ENCODE results near the gene RAB6A. TPM values are rescaled to one million over a fixed set of nuclear protein-coding genes. Genes with fewer than 3 reads are reported as not detected.

RAB6A gene
- total and polyA plus RNA-seq, 2 of the 8 experiments (the other 6 are each of a cell fraction or from before 2014, with no cell fraction given) = 24.4 to 88.6 TPM

GRCh38 chr11:73632996-73633395, 127.9 kb downstream of the RAB6A start:
- H3K4ac ChIP-seq (replicated peaks; ENCODE audit: insufficient read length, low read depth, low read length) = no peak overlapping the region
- CTCF ChIA-PET (ENCODE audit: partially characterized antibody) = interaction anchor here (1.0 to 26.0 kb wide), 2 partner anchors 16 to 222 kb away, joined by 4 to 653 read pairs; partner anchors contain the start of gene PLEKHB1
- no peak overlapping the region for H3K4me2 ChIP-seq (ENCODE audit: insufficient read depth in 1 of 2, low read depth in 2 of 2, low read length in 2 of 2)
- no peak overlapping the region for H2BK15ac ChIP-seq (ENCODE audit: low read length)
- H3K56ac ChIP-seq (replicated peaks; ENCODE audit: insufficient read length, low read depth, low read length) = no peak overlapping the region
- H3K23me2 ChIP-seq (ENCODE audit: low read depth, low read length) = no peaks in the 10 kb centered on the region; the same call in 1 of the 2 replicates
- peaks cover 0 to 12% (median 5%) of the 10 kb centered on the region in 4 experiments; a peak in 5 of 7 replicates for H3K4me1 ChIP-seq (replicated peaks in 1 of 4; ENCODE audit: control insufficient read depth in 3 of 4, insufficient read depth in 4 of 4, low read length in 3 of 4)
- no peak overlapping the region for H2BK5ac ChIP-seq (ENCODE audit: low read depth, low read length)
- no peak overlapping the region for H3K14ac ChIP-seq (ENCODE audit: insufficient read length)
- H4K5ac ChIP-seq (ENCODE audit: insufficient read length, low read depth, low read length) = no peak overlapping the region
- H4K91ac ChIP-seq (replicated peaks; ENCODE audit: insufficient read length, low read length) = no peak overlapping the region
- H4K8ac ChIP-seq (ENCODE audit: extremely low read depth, insufficient read depth, low read length) = no peak overlapping the region
- no peaks in the 10 kb centered on the region for H4K20me1 ChIP-seq (replicated peaks in 1 of 2; ENCODE audit: control insufficient read depth in 1 of 2, insufficient read depth in 2 of 2, low read length in 2 of 2)
- H3K18ac ChIP-seq (ENCODE audit: extremely low read depth, low read length) = no peak overlapping the region
- no peak overlapping the region for H2BK20ac ChIP-seq (ENCODE audit: low read length)
- no peaks in the 10 kb centered on the region; a peak in 1 of 4 replicates for H3K9me3 ChIP-seq (ENCODE audit: insufficient read depth in 2 of 2, low read depth in 1 of 2, low read length in 1 of 2)
- H3K79me2 ChIP-seq (ENCODE audit: control insufficient read depth in 1 of 2, insufficient read depth in 2 of 2, low read length in 2 of 2) = no peaks in the 10 kb centered on the region
- DNase-seq (ENCODE audit: low read depth in 1 of 2, low spot score in 2 of 2) = no peak
- no peak overlapping the region for H2AK5ac ChIP-seq (ENCODE audit: low read depth, low read length)
- TF ChIP-seq RFX5 (IDR thresholded peaks at IDR 0.05; ENCODE audit: borderline replicate concordance, low read depth, low read length) = no peak
- no peaks in the 10 kb centered on the region for H3K79me1 ChIP-seq (ENCODE audit: low read depth, low read length)
- H3K27me3 ChIP-seq (replicated peaks in 1 of 4; ENCODE audit: control insufficient read depth in 3 of 4, extremely low read depth in 1 of 4, insufficient read depth in 3 of 4, low read length in 3 of 4) = peaks cover 4 to 23% (median 20%) of the 10 kb centered on the region in 4 experiments; a peak in 6 of 7 replicates
- no peak for FAIRE-seq
- H3K27ac ChIP-seq (ENCODE audit: low read depth, low read length) = no peak overlapping the region
- no peak overlapping the region for H2AFZ ChIP-seq (ENCODE audit: low read length)
- 92% methylated on average over 4 of the region's 4 CpGs; no CpG with 5 or more reads in 1 of the 2 experiments for WGBS, 2 experiments (ENCODE audit: extremely low coverage in 1 of 2, insufficient coverage in 1 of 2, insufficient read length in 1 of 2, insufficient replicate concordance in 2 of 2, low coverage in 1 of 2, low lambda C conversion rate in 2 of 2, missing lambda C conversion rate in 1 of 2)
- no peak overlapping the region for H3K9ac ChIP-seq (replicated peaks in 1 of 4; ENCODE audit: extremely low read depth in 1 of 4, low read depth in 3 of 4, low read length in 3 of 4)
- H2BK120ac ChIP-seq (replicated peaks; ENCODE audit: low read depth, low read length) = no peak overlapping the region
- no peak overlapping the region for H2BK12ac ChIP-seq (ENCODE audit: low read depth, low read length)
- no peaks in the 10 kb centered on the region for H3K36me3 ChIP-seq (ENCODE audit: control insufficient read depth in 2 of 4, insufficient read depth in 4 of 4, low read length in 3 of 4)
- no peak overlapping the region for H3K23ac ChIP-seq (ENCODE audit: insufficient read length)
- no peak overlapping the region for H3K4me3 ChIP-seq (ENCODE audit: extremely low read depth in 1 of 4, insufficient read depth in 2 of 4, low read depth in 3 of 4, low read length in 4 of 4)
- POLR2A ChIA-PET (ENCODE audit: partially characterized antibody) = interaction anchor here (0.8 kb wide), 1 partner anchor 13 kb away, joined by 3 read pairs; no protein-coding TSS in a partner anchor

Measured in H1 (cell line).